GM18909 (cell line): ENCODE data around the gene OIT3.

Source experiments
- ATAC-seq: cut with Tn5 transposase; IDR thresholded peaks from one replicate; pipeline ENCODE4 v1.9.1; 2021; ENCODE audit warnings: mild to moderate bottlenecking; ENCODE audit not compliant: unreplicated experiment, poor library complexity

Gene OIT3

DNA sequence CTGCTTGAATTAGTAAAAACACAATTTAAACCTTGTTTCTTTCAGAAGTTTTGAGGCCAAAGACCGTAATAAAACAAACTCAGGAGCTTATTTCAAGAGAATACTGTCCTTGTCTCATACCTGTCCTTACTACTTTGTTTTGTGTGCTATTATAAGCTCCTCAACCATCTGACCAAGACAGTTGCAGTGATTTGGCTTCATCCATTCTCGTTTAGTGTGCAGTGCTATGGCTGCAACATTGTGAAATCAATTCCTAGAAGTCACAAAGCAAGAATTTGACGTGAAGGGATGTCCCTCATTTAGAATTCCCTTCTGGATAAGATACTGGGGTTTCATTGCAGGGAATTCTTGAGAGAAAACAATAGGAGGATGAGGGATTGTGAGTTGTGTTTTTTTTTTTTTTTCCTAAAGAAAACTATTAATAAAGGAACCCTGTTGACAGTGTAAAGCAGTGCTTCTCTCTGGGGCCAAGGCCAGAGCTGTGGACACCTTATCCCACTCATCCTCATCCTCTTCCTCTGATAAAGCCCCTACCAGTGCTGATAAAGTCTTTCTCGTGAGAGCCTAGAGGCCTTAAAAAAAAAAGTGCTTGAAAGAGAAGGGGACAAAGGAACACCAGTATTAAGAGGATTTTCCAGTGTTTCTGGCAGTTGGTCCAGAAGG is at the start of gene OIT3:
Gene OIT3, plus strand, starts transcription at position 604 of the 663 bp plus-strand sequence. CDS start 60 bp downstream, outside the sequence.
- no peak for ATAC-seq

GRCh38 chr10:72846238-72846637 is 47.3 kb upstream of the OIT3 start:
- ATAC-seq: no peak

- no peak for ATAC-seq
Observed at GRCh38 chr10:72847681-72848080, 45.9 kb upstream of the OIT3 start.

GRCh38 chr10:72850861-72851260 is 42.7 kb upstream of the OIT3 start:
- ATAC-seq: no peak

DNA sequence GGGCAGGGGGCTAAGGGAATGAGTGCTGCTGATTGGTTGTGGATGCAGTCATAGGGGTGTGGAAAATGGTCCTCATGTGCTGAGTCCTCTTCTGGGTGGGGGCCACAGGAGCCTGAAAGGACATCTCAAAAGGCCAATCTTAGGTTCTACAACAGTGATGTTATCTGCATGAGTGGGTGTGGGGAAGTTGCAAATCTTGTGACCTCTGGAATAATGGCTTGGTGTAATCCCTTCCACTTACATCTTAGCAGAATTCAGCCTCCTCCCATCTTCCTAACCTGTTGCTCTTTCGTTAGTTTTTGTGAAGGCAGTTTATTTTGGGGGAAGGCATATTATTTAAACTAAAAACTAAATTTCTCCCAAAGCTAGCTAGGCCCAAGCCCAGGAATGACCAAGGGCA is 42.0 kb upstream of the OIT3 start:
- no peak for ATAC-seq

- no peak for ATAC-seq
Observed at GRCh38 chr10:72852508-72852907, 41.0 kb upstream of the OIT3 start.

GRCh38 chr10:72855129-72855528 is 38.4 kb upstream of the OIT3 start:
- ATAC-seq: no peak

GRCh38 chr10:72855790-72856189 is 37.7 kb upstream of the OIT3 start:
- ATAC-seq: no peak

- ATAC-seq: no peak
Observed at GRCh38 chr10:72858067-72858466, 35.5 kb upstream of the OIT3 start.

GRCh38 chr10:72862957-72863356 is 30.6 kb upstream of the OIT3 start:
- no peak for ATAC-seq

DNA sequence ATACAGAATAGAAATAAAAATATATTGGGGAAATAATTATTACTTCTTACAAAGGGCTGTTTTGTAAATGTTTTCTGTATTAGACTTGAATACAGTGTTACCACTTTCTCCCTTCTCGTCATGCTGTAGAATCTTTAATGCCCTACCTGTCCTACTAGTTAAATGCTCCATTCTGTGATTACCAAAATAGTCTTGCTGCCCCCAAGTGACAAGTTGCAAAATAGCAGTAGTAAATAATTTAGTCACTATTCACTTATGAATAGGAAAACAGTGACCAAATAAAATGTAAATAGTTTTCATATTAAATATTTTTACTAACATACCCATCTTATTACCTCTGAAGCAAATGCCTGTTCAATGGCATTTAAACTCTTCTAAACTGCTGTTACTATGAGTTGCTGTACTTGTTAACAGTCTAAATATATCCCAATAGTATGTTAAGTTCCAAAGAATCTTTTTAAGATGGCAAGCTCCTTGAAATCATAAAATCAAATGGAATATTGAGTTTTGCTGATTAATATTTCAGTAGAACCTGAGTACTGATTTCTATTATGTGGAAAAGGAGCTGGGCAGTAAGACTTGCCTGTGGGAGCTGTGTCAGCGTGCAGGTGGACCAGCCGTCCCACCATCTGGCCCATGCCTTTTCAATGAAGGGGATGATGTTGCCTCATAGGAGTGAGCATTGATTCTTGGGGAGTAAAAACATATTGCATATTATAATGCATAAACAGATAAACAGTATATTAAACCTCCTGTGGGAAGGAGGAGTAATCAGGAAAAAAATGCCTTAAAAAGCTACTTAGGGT is 18.1 kb upstream of the OIT3 start:
- ATAC-seq: no peak

GRCh38 chr10:72879245-72879644 is 14.3 kb upstream of the OIT3 start:
- no peak for ATAC-seq

- ATAC-seq: no peak
Observed at GRCh38 chr10:72881291-72881690, 12.2 kb upstream of the OIT3 start.

- ATAC-seq: no peak
Observed at GRCh38 chr10:72883861-72884260, 9.7 kb upstream of the OIT3 start.

DNA sequence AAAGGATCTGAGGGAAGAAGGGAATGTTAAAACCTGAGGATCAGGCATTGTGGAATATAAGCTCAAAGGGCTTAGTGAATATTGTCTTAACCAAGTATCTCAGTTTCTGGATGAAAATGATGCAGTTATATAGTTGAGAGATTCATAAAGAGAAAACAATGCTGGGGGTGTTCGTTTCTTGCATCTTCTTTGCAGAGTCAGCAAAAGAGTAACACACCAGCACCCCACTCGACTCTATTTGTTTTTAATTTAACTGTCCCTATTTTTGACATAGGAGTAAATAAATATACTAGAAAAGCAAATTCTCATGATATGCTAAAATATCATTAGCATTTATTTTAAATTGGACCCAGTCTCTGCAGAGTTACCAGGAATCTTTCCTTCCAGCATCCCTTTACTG is 7.6 kb upstream of the OIT3 start:
- ATAC-seq: no peak

GRCh38 chr10:72886621-72887020 is 6.9 kb upstream of the OIT3 start:
- ATAC-seq: no peak

DNA sequence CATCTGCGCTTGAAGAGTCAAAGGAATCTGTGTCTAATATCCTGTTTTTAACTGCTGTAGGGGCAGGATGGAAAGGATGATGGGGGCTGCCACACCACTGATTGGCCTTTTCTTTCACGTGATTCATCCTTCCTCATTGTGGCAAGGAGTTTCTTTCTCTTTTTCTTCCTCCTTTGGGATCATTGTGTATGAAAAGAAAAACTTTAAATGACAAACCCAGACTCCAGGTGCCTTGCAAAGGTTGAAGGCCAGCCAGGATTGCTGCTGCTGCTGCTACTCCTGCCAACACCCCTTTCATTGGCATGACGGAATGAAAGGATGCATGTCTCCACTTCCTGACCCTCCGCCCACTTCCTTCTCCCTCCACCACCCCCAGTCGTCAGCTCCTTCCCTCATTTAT is 6.5 kb upstream of the OIT3 start:
- no peak for ATAC-seq

- no peak for ATAC-seq
Observed at GRCh38 chr10:72888151-72888638, 5.3 kb upstream of the OIT3 start.

DNA sequence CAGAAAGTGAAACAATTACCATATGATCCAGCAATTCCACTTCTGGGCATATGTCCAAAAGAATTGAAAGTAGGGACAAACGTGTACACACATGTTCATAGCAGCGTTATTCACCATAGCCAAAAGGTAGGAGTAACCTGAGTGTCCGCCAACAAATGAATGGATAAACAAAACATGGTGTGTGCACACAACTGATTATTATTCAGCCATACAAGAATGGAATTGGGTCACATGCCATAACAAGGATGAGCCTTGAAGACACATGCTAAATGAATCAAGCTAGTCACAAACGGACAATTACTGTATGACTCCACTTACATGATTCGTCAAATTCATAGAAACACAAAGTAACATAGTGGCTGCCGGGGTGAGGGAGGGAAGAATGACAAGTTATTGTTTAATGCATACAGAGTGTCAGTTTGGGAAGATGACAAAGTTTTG is 4.1 kb upstream of the OIT3 start:
- ATAC-seq: no peak

GRCh38 chr10:72890086-72890485 is 3.5 kb upstream of the OIT3 start:
- no peak for ATAC-seq

DNA sequence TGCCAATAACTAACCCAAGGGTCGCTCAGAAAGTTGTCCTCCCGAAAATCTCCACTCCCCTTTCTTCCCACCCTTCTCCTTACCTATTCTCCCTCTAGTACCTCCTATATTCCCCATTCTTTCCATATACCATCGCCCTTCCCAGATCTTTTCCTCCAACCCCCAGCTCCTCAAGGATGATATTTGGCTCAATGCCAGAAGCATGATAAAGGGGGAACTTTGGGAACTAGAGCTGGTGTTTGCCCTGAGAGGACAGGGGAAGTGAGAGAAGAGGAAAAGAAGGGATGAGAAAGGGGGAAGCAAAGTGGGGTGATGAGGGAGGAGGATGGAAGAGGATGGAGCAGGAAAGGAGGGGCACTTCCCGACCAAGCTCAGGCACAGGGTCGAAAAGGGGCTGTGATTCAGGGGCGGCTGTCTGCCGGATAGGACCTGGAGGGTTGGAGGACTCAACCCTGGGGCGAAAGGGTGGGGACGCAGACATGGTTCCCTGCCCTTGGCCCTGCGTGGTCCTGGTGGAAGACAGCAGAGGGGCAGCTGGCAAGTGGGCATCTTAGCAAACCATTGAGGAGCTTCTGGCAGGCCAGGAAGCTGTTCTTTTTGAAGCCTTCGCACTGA is 1.8 kb downstream of the OIT3 start:
- ATAC-seq: no peak
